ENCODE data around the gene OR9G1. TPM values are rescaled to one million over a fixed set of nuclear protein-coding genes. Genes with fewer than 3 reads are reported as not detected.

Gene OR9G1
- polyA plus RNA-seq, 1 donor (not counting 4 experiments of a cell fraction or from before 2014, with no cell fraction given): not detected

GRCh38 chr11:56714206-56714605 is 15.3 kb downstream of the OR9G1 start:
- no peak overlapping the region for H3K9ac ChIP-seq (ENCODE audit: control insufficient read depth, extremely low read depth, insufficient read depth, low read length)
- no peaks in the 10 kb centered on the region for H3K27me3 ChIP-seq (ENCODE audit: control insufficient read depth, extremely low read depth, insufficient read depth, low read length)
- DNase-seq (ENCODE audit: low read depth, low spot score): no peak
- H3K4me1 ChIP-seq (ENCODE audit: control insufficient read depth, extremely low read depth, insufficient read depth, low read length): no peaks in the 10 kb centered on the region
- H3K4me2 ChIP-seq (ENCODE audit: control insufficient read depth, extremely low read depth, insufficient read depth, low read depth, low read length): no peak overlapping the region
- no peaks in the 10 kb centered on the region for H3K9me1 ChIP-seq (ENCODE audit: control insufficient read depth, extremely low read depth, insufficient read depth, low read length)
- TF ChIP-seq CTCF (optimal IDR thresholded peaks at IDR 0.05 in 1 of 3, IDR thresholded peaks at IDR 0.05 in 1 of 3, conservative IDR thresholded peaks at IDR 0.05 in 1 of 3; ENCODE audit: extremely low read depth in 1 of 3, insufficient read depth in 2 of 3, low read length in 3 of 3) (no peak), EZH2 (IDR thresholded peaks at IDR 0.05; ENCODE audit: low read length) (no peak)
- H3K27ac ChIP-seq (ENCODE audit: control insufficient read depth, insufficient read depth, low read length): no peak overlapping the region
- no peak for FAIRE-seq
- dilution Hi-C loops (cut with MboI; ENCODE audit: extremely low pct_ligation_motif_present, low sequenced_read_pairs): no loop called here
- no peaks in the 10 kb centered on the region for H3K9me3 ChIP-seq (ENCODE audit: control insufficient read depth, low read depth, low read length)
- no peaks in the 10 kb centered on the region for H4K20me1 ChIP-seq (ENCODE audit: control insufficient read depth, extremely low read depth, insufficient read depth, low read length)
- H3K4me3 ChIP-seq (ENCODE audit: control insufficient read depth in 2 of 3, extremely low read depth in 1 of 3, insufficient read depth in 2 of 3, low read depth in 1 of 3, low read length in 3 of 3): no peak overlapping the region
- H3K36me3 ChIP-seq (ENCODE audit: control insufficient read depth in 2 of 2, extremely low read depth in 1 of 2, insufficient read depth in 2 of 2, low read length in 2 of 2): no peaks in the 10 kb centered on the region
- H3K79me2 ChIP-seq (ENCODE audit: control insufficient read depth, insufficient read depth, low read length): no peaks in the 10 kb centered on the region
- H2AFZ ChIP-seq (ENCODE audit: control insufficient read depth, low read length): no peak overlapping the region

GRCh38 chr11:56716379-56716854 is 17.5 kb downstream of the OR9G1 start:
- dilution Hi-C loops (cut with MboI; ENCODE audit: extremely low pct_ligation_motif_present, low sequenced_read_pairs): no loop called here
- Histone ChIP-seq H3K27me3 (ENCODE audit: control insufficient read depth, extremely low read depth, insufficient read depth, low read length) (no peaks in the 10 kb centered on the region), H2AFZ (ENCODE audit: control insufficient read depth, low read length) (no peak overlapping the region), H4K20me1 (ENCODE audit: control insufficient read depth, extremely low read depth, insufficient read depth, low read length) (no peaks in the 10 kb centered on the region), H3K4me2 (ENCODE audit: control insufficient read depth, extremely low read depth, insufficient read depth, low read depth, low read length) (no peak overlapping the region), H3K79me2 (ENCODE audit: control insufficient read depth, insufficient read depth, low read length) (no peaks in the 10 kb centered on the region), H3K36me3 (ENCODE audit: control insufficient read depth in 2 of 2, extremely low read depth in 1 of 2, insufficient read depth in 2 of 2, low read length in 2 of 2) (no peaks in the 10 kb centered on the region), H3K4me1 (ENCODE audit: control insufficient read depth, extremely low read depth, insufficient read depth, low read length) (no peaks in the 10 kb centered on the region), H3K9ac (ENCODE audit: control insufficient read depth, extremely low read depth, insufficient read depth, low read length) (no peak overlapping the region), H3K9me3 (ENCODE audit: control insufficient read depth, low read depth, low read length) (no peaks in the 10 kb centered on the region), H3K9me1 (ENCODE audit: control insufficient read depth, extremely low read depth, insufficient read depth, low read length) (no peaks in the 10 kb centered on the region), H3K27ac (ENCODE audit: control insufficient read depth, insufficient read depth, low read length) (no peak overlapping the region), H3K4me3 (ENCODE audit: control insufficient read depth in 2 of 3, extremely low read depth in 1 of 3, insufficient read depth in 2 of 3, low read depth in 1 of 3, low read length in 3 of 3) (no peak overlapping the region)
- TF ChIP-seq EZH2 (IDR thresholded peaks at IDR 0.05; ENCODE audit: low read length) (no peak), CTCF (optimal IDR thresholded peaks at IDR 0.05 in 1 of 3, IDR thresholded peaks at IDR 0.05 in 1 of 3, conservative IDR thresholded peaks at IDR 0.05 in 1 of 3; ENCODE audit: extremely low read depth in 1 of 3, insufficient read depth in 2 of 3, low read length in 3 of 3) (no peak)
- DNase-seq (ENCODE audit: low read depth, low spot score): no peak
- FAIRE-seq: no peak
